HepG2 (cell line): ENCODE results near the gene TUBB. TPM values are rescaled to one million over a fixed set of nuclear protein-coding genes. Genes with fewer than 3 reads are reported as not detected.
A peak's percentile ranks its signal among the peaks of the same experiment; 100 is the strongest.

ENCODE experiments used
- ATF3 ChIP-seq: sonication (generic); formaldehyde crosslinking; IDR thresholded peaks from 2 replicates; pipeline ENCODE4 v1.4.0; 2020; ENCODE audit warnings: missing genetic modification reagents
- HIC2 ChIP-seq: sonication (generic); formaldehyde crosslinking; IDR thresholded peaks from 2 replicates; pipeline ENCODE4 v1.9.0; 2022; ENCODE audit warnings: low read depth, missing genetic modification reagents
- JARID2 ChIP-seq: sonication (generic); formaldehyde crosslinking; IDR thresholded peaks from 2 replicates; pipeline ENCODE4 v1.8.1; 2023; ENCODE audit warnings: missing genetic modification reagents, inconsistent platforms; ENCODE audit not compliant: insufficient replicate concordance
- JUN ChIP-seq: sonication (generic); formaldehyde crosslinking; IDR thresholded peaks from 2 replicates; pipeline ENCODE4 v1.4.0; 2020; ENCODE audit warnings: mild to moderate bottlenecking, missing genetic modification reagents
- KLF12 ChIP-seq: sonication (generic); formaldehyde crosslinking; IDR thresholded peaks from 2 replicates; pipeline ENCODE4 v1.4.0; 2020; ENCODE audit warnings: missing genetic modification reagents, borderline replicate concordance
- KLF6 ChIP-seq: IDR thresholded peaks from 2 replicates; pipeline ENCODE4 v1.8.0; 2016; ENCODE audit warnings: missing biosample characterization, missing genetic modification reagents
- MBD4 ChIP-seq: IDR thresholded peaks from 2 replicates; pipeline ENCODE4 v1.6.1; 2012; ENCODE audit warnings: low read length, inconsistent platforms, borderline replicate concordance
- NR0B2 ChIP-seq: sonication (generic); formaldehyde crosslinking; IDR thresholded peaks from 2 replicates; pipeline ENCODE4 v1.4.0; 2020; ENCODE audit warnings: mild to moderate bottlenecking, missing genetic modification reagents
- PHF8 ChIP-seq: sonication (generic); formaldehyde crosslinking; IDR thresholded peaks from 2 replicates; pipeline ENCODE4 v1.5.0; 2020; ENCODE audit warnings: missing genetic modification reagents
- SNAI1 ChIP-seq: sonication (generic); formaldehyde crosslinking; IDR thresholded peaks from 2 replicates; pipeline ENCODE4 v1.5.0; 2020; ENCODE audit warnings: mild to moderate bottlenecking, missing genetic modification reagents, borderline replicate concordance
- SNRNP70 ChIP-seq: fragments of 200-400 bp; formaldehyde crosslinking; IDR thresholded peaks from 2 replicates; pipeline ENCODE4 v1.6.1; 2017; ENCODE audit warnings: mild to moderate bottlenecking, low read depth, low read length, moderate library complexity
- XBP1 ChIP-seq: sonication (generic); formaldehyde crosslinking; IDR thresholded peaks from 2 replicates; pipeline ENCODE4 v1.5.0; 2020; ENCODE audit warnings: missing genetic modification reagents
- ZBTB7B ChIP-seq: sonication (generic); formaldehyde crosslinking; IDR thresholded peaks from 2 replicates; pipeline ENCODE4 v1.4.0; 2020; ENCODE audit warnings: missing genetic modification reagents
- ZKSCAN8 ChIP-seq: IDR thresholded peaks from 2 replicates; pipeline ENCODE4 v1.6.1; 2016; ENCODE audit warnings: borderline replicate concordance, missing genetic modification reagents, missing compliant biosample characterization
- ZNF10 ChIP-seq: sonication (generic); formaldehyde crosslinking; IDR thresholded peaks from 2 replicates; pipeline ENCODE4 v1.4.0; 2020; ENCODE audit warnings: mild to moderate bottlenecking, low read depth, missing genetic modification reagents, borderline replicate concordance
- ZNF773 ChIP-seq: sonication (generic); formaldehyde crosslinking; IDR thresholded peaks from 2 replicates; pipeline ENCODE4 v1.4.0; 2020; ENCODE audit warnings: missing genetic modification reagents, borderline replicate concordance
- polyA plus RNA-seq, 8 experiments: library from polyadenylated mRNA; depleted of rRNA in 3 of 8; stranded (reverse) in 7 of 8; unstranded in 1 of 8; fragments of >200 nt; fragmentation: Illumina TruSeq in 4 of 8; extraction: Trizol in 4 of 8; gene quantifications; 2 replicates each; pipeline versions ENCODE4 v1.2.1 to v1.2.3, GENCODE V29; 2011 to 2016; ENCODE audit warnings: low read depth in 4 of 8, missing spikeins in 1 of 8, mixed read lengths in 1 of 8; ENCODE audit not compliant: insufficient read depth in 1 of 8
- total RNA-seq, 5 experiments: library from RNA; depleted of rRNA; stranded (reverse); fragments of >200 nt; fragmentation: Illumina TruSeq; extraction: Trizol; gene quantifications; 2 replicates each; pipeline ENCODE4 v1.2.3, GENCODE V29; 2016; ENCODE audit warnings: low read depth in 1 of 5
- TF ChIP-seq, protein P1 (sequence below): sonication (generic); formaldehyde crosslinking; IDR thresholded peaks from 2 replicates; pipeline ENCODE4 v1.8.0; 2022; ENCODE audit warnings: low read depth, missing genetic modification reagents
- TF ChIP-seq, protein P2 (sequence below): sonication (generic); formaldehyde crosslinking; IDR thresholded peaks from 2 replicates; pipeline ENCODE4 v1.5.0; 2020; ENCODE audit warnings: mild to moderate bottlenecking, missing genetic modification reagents, borderline replicate concordance
- TF ChIP-seq, protein P3 (sequence below): sonication (generic); formaldehyde crosslinking; IDR thresholded peaks from 2 replicates; pipeline ENCODE4 v1.4.0; 2020; ENCODE audit warnings: mild to moderate bottlenecking, missing genetic modification reagents

Gene TUBB
- total and polyA plus RNA-seq, 2 of the 13 experiments (the other 11 are each of a cell fraction or from before 2014, with no cell fraction given) = 911 to 1,163 TPM

GRCh38 chr6:30678964-30679726, 41.0 kb upstream of the TUBB start (continued):
- TF ChIP-seq, protein P1, sequence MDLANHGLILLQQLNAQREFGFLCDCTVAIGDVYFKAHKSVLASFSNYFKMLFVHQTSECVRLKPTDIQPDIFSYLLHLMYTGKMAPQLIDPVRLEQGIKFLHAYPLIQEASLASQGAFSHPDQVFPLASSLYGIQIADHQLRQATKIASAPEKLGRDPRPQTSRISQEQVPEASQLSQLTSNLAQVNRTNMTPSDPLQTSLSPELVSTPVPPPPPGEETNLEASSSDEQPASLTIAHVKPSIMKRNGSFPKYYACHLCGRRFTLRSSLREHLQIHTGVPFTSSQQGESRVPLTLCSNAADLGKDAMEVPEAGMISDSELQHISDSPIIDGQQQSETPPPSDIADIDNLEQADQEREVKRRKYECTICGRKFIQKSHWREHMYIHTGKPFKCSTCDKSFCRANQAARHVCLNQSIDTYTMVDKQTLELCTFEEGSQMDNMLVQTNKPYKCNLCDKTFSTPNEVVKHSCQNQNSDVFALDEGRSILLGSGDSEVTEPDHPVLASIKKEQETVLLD = no peak
- TF ChIP-seq KLF12 (CRISPR knock-in tag) (no peak), XBP1 (no peak), ZNF10 (no peak), PHF8 (CRISPR knock-in tag) (peak; percentile 64), ATF3 (no peak), MBD4 (no peak), SNAI1 (CRISPR knock-in tag) (peak; percentile 64; the same call in 1 of the 2 replicates), JUN (CRISPR knock-in tag) (no peak), ZNF773 (no peak), KLF6 (0 out of 2 replicates have a peak, but pooled peaks have one; percentile 69), SNRNP70 (no peak), HIC2 (CRISPR knock-in tag) (peak; percentile 36; the same call in 1 of the 2 replicates), ZKSCAN8 (CRISPR knock-in tag) (no peak), NR0B2 (CRISPR knock-in tag) (peak; percentile 57; the same call in 1 of the 2 replicates), ZBTB7B (peak; percentile 81), JARID2 (peak; percentile 62)
- TF ChIP-seq, protein P2, sequence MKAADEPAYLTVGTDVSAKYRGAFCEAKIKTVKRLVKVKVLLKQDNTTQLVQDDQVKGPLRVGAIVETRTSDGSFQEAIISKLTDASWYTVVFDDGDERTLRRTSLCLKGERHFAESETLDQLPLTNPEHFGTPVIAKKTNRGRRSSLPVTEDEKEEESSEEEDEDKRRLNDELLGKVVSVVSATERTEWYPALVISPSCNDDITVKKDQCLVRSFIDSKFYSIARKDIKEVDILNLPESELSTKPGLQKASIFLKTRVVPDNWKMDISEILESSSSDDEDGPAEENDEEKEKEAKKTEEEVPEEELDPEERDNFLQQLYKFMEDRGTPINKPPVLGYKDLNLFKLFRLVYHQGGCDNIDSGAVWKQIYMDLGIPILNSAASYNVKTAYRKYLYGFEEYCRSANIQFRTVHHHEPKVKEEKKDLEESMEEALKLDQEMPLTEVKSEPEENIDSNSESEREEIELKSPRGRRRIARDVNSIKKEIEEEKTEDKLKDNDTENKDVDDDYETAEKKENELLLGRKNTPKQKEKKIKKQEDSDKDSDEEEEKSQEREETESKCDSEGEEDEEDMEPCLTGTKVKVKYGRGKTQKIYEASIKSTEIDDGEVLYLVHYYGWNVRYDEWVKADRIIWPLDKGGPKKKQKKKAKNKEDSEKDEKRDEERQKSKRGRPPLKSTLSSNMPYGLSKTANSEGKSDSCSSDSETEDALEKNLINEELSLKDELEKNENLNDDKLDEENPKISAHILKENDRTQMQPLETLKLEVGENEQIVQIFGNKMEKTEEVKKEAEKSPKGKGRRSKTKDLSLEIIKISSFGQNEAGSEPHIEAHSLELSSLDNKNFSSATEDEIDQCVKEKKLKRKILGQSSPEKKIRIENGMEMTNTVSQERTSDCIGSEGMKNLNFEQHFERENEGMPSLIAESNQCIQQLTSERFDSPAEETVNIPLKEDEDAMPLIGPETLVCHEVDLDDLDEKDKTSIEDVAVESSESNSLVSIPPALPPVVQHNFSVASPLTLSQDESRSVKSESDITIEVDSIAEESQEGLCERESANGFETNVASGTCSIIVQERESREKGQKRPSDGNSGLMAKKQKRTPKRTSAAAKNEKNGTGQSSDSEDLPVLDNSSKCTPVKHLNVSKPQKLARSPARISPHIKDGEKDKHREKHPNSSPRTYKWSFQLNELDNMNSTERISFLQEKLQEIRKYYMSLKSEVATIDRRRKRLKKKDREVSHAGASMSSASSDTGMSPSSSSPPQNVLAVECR (CRISPR knock-in tag) = peak; percentile 78; the same call in 1 of the 2 replicates
- TF ChIP-seq, protein P3, sequence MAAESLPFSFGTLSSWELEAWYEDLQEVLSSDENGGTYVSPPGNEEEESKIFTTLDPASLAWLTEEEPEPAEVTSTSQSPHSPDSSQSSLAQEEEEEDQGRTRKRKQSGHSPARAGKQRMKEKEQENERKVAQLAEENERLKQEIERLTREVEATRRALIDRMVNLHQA (CRISPR knock-in tag) = no peak; the same call in 1 of the 2 replicates
